ENCODE results near the gene MXD3. TPM values are rescaled to one million over a fixed set of nuclear protein-coding genes. Genes with fewer than 3 reads are reported as not detected.

MXD3 gene
- total RNA-seq, 4 donors from 2014 or later = 2.0 to 11.7 (median 7.8) TPM

DNA sequence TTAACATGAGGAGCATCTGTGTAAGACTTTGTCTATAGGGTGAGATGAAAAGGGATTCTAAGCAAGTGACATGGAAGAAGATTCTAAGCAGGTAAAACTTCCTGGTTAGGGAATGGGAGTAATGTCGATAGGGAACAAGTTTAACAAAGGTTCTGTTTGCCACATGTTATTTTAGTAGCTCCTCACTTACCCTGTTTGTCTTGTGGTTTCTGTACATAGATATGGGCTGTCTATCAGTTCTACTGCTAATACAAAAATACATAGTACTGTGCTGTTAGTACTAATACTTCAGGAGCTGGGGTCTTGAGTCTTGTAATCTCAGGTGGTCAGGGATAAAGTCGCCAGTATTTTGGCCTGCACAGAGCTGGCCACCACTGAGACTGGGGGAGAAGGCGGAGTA is 41.0 kb downstream of the MXD3 start:
- Histone ChIP-seq H3K27ac (no peak overlapping the region), H3K9me3 (no peaks in the 10 kb centered on the region), H3K4me1 (no peaks in the 10 kb centered on the region), H3K4me3 (replicated peaks in 1 of 3) (no peak overlapping the region), H3K36me3 (peaks cover 25 to 41% of the 10 kb centered on the region in 2 donors), H3K27me3 (no peaks in the 10 kb centered on the region)
- WGBS, 2 donors = 93 to 95% methylated on average over 3 of the region's 3 CpGs
- no peak for TF ChIP-seq POLR2A (IDR thresholded peaks at IDR 0.05)
- TF ChIP-seq, protein P1, sequence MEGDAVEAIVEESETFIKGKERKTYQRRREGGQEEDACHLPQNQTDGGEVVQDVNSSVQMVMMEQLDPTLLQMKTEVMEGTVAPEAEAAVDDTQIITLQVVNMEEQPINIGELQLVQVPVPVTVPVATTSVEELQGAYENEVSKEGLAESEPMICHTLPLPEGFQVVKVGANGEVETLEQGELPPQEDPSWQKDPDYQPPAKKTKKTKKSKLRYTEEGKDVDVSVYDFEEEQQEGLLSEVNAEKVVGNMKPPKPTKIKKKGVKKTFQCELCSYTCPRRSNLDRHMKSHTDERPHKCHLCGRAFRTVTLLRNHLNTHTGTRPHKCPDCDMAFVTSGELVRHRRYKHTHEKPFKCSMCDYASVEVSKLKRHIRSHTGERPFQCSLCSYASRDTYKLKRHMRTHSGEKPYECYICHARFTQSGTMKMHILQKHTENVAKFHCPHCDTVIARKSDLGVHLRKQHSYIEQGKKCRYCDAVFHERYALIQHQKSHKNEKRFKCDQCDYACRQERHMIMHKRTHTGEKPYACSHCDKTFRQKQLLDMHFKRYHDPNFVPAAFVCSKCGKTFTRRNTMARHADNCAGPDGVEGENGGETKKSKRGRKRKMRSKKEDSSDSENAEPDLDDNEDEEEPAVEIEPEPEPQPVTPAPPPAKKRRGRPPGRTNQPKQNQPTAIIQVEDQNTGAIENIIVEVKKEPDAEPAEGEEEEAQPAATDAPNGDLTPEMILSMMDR (IDR thresholded peaks at IDR 0.05) = no peak
- DNase-seq = no peak
- intact Hi-C loops (cut with DNase I) = no loop called here

DNA sequence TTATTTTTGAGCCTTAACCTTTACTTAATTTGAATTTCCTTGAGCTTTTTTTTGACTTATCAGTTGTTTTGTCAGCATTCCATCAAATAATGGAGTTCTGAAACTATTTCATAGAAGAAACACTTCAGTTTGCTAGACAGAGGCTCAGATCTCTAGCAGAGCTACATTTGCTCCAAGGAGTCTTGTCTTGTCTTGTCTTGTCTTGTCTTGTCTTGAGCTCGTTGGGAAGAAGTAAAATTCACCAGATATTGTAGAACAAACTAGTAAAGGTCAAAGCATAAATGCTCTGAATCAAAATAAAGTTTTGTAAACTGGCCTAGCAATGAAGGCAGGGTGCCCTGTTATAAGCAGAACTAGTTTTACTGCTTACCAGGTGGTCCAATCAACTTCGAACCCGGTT is 41.7 kb downstream of the MXD3 start:
- TF ChIP-seq, protein P1 (IDR thresholded peaks at IDR 0.05) = no peak
- no peak for TF ChIP-seq POLR2A (IDR thresholded peaks at IDR 0.05)
- intact Hi-C loops (cut with DNase I) = no loop called here
- Histone ChIP-seq H3K4me1 (peaks cover 0 to under 1% of the 10 kb centered on the region in 2 donors), H3K4me3 (replicated peaks in 1 of 3) (no peak overlapping the region), H3K9me3 (no peaks in the 10 kb centered on the region), H3K27ac (no peak overlapping the region), H3K27me3 (no peaks in the 10 kb centered on the region), H3K36me3 (peaks cover 27 to 40% of the 10 kb centered on the region in 2 donors)
- no peak for DNase-seq
- WGBS, 2 donors = 93 to 95% methylated on average over 3 of the region's 3 CpGs

DNA sequence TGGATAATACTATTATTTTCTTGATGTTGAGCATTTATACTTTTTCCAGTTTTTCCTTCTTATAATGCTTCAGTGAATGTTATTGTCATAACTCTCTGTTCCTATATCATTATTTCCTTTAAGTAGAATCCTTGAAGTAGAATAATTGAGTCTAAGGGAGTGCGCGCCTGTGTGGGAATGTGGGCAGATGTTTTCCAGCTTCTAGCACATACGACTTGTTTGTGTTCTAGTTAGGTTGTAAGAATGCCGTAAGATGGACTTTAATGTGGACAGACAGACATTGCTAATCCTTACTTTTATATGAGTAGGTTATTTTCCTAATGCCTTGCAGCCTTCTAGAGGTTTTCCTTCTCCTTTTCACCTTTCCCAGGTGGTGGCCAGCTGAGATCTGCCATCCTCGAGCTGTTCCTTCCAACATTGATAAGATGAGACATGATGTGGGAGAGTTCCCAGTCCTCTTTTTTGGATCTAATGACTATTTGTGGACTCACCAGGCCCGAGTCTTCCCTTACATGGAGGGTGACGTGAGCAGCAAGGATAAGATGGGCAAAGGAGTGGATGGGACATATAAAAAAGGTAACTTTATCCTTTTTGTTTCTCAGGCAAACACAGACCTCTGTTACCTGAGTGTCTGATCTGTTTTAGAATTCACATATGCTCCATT is 42.3 kb downstream of the MXD3 start:
- intact Hi-C loops (cut with DNase I) = no loop called here
- WGBS, 2 donors = 96 to 98% methylated on average over 7 of the region's 7 CpGs
- Histone ChIP-seq H3K9me3 (no peaks in the 10 kb centered on the region), H3K27ac (no peak overlapping the region), H3K36me3 (peaks cover 27 to 34% of the 10 kb centered on the region in 2 donors), H3K4me3 (replicated peaks in 1 of 3) (no peak overlapping the region), H3K4me1 (peaks cover 0 to 5% of the 10 kb centered on the region in 2 donors), H3K27me3 (no peaks in the 10 kb centered on the region)
- TF ChIP-seq, protein P1 (IDR thresholded peaks at IDR 0.05) = no peak
- TF ChIP-seq POLR2A (IDR thresholded peaks at IDR 0.05) = no peak
- no peak for DNase-seq

DNA sequence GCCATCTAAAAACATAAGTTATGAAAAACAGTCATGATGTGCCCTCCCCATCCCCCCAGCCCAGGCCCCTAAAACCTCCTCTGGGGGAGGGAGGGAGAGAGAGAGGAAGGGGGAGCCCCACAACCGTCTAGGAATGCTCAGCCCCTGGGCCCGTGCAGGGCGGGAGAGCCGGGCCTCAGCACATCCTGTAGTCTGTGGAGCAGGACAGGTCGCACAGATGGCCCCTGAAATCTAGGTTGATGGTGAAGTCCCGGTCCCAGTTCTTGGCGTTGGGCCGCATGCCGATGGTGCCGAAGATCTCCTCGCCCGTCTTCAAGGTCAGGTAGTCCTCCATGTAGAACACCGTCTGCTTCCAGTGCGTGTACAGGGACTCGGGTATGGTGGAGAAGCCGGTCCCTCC is 46.3 kb downstream of the MXD3 start:
- Histone ChIP-seq H3K27ac (no peak overlapping the region), H3K9me3 (no peaks in the 10 kb centered on the region), H3K4me1 (peaks cover 0 to 5% of the 10 kb centered on the region in 2 donors), H3K4me3 (replicated peaks in 1 of 3) (no peak overlapping the region), H3K36me3 (peaks cover 31 to 34% of the 10 kb centered on the region in 2 donors), H3K27me3 (no peaks in the 10 kb centered on the region)
- WGBS, 2 donors = 98% methylated on average over 13 to 16 of the region's 16 CpGs
- DNase-seq = no peak
- intact Hi-C loops (cut with DNase I) = no loop called here
- TF ChIP-seq, protein P1 (IDR thresholded peaks at IDR 0.05) = no peak
- no peak for TF ChIP-seq POLR2A (IDR thresholded peaks at IDR 0.05)

DNA sequence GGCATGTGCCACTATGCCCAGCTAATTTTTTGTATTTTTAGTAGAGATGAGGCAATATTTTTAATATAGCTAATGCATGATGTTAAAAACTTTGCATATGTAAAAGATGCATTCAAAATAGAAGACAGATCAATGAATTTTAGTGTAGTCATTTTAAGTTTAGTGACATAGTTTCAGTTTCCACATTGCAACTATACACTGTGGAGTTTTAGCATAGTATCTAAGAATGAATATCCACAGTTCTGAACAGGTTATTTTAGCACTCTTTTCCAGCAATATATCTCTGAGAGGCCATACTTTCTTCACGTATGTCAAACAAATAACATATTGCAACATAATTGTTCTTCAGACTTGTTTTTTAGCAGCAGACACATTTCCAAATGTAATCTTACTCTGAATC is 47.5 kb downstream of the MXD3 start:
- DNase-seq = no peak
- Histone ChIP-seq H3K4me3 (replicated peaks in 1 of 3) (no peak overlapping the region), H3K27me3 (no peaks in the 10 kb centered on the region), H3K4me1 (peaks cover 0 to 5% of the 10 kb centered on the region in 2 donors), H3K27ac (peak overlapping the region in 1 of 3 donors; percentile 29), H3K9me3 (no peaks in the 10 kb centered on the region), H3K36me3 (peaks cover 34 to 35% of the 10 kb centered on the region in 2 donors)
- intact Hi-C loops (cut with DNase I) = no loop called here
- TF ChIP-seq POLR2A (IDR thresholded peaks at IDR 0.05) = no peak
- TF ChIP-seq, protein P1 (IDR thresholded peaks at IDR 0.05) = no peak
- 86 to 94% methylated on average over 1 of the region's 1 CpG for WGBS, 2 donors
